Measurements from ENCODE around the gene TXNRD1.
"Not testable (repeated sequence)": the region's sequence is repeated elsewhere in the genome, so short reads cannot be mapped to it uniquely, and the experiment has no call there.

Gene TXNRD1

DNA sequence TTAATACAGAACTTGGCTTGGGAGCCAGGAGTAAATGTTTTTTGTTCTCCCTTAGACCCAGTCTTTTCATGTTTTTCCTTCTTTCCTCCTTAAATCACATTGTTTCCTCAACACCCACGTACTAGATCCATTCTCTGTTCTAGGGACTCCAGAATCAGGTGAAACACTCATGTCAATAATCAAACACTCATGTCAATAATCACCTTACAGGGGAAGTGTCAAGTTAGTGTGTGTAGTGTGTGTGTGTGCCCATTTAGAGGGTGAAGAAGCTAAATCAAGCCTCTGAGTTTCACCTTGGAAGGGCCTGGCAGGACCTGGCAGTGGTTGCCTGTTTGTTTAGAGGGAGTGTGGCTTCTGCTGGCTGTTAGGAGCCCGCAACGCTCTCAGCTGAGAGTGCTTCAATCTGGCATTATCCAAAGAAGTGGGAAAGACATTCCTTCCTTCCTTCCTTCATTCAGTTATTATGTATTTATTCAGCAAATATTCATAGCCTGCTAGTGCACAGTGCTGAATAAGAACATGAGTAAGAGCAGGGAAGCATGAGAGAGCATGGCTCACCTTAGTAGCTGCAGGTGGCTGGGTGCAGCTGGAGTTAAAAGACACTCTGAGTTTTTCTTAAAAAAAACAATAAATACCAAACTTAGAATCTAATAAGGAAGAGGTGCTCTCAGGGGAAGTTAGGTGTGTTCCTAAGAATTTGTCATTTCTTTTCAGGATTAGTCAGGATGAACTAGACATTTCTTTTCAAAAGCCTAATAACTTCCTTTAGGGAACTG lies 70.3 kb downstream of the TXNRD1 start:
- DNase-seq, result peak; percentile 34

DNA sequence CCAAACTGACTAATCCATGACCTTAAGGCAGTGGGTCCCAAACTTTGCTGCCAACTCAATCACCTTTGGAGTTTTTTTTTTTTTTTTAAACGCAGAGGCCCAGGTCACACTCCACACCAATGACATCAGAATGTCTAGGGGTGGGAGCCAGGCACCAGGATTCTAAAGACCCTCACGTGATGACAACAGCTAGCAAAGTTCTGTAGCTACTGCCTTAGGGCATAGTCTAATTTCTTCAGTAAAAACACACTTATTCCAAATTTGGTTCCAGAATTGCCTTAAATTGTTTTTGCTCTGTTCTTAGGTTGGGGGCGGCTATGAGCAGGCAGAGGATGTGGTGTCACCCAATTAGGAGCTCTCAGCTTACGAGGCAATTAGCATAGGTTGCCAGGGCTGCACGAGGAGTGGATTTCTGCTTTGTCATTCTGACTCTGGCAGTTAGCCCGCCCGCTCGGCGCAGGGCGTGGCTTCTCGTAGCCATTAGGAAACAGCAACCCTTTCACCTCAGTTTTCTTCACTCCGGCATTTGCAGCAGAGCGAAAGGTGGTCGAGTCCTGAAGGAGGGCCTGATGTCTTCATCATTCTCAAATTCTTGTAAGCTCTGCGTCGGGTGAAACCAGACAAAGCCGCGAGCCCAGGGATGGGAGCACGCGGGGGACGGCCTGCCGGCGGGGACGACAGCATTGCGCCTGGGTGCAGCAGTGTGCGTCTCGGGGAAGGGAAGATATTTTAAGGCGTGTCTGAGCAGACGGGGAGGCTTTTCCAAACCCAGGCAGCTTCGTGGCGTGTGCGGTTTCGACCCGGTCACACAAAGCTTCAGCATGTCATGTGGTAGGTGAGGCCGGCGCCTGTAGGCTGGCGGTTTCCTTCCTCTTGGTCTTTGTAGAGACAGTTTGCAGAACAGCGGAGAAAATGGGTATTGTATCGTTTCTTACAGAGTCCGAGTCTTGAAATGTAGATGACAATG lies 71.2 kb downstream of the TXNRD1 start:
- peak; percentile 94 for DNase-seq

DNA sequence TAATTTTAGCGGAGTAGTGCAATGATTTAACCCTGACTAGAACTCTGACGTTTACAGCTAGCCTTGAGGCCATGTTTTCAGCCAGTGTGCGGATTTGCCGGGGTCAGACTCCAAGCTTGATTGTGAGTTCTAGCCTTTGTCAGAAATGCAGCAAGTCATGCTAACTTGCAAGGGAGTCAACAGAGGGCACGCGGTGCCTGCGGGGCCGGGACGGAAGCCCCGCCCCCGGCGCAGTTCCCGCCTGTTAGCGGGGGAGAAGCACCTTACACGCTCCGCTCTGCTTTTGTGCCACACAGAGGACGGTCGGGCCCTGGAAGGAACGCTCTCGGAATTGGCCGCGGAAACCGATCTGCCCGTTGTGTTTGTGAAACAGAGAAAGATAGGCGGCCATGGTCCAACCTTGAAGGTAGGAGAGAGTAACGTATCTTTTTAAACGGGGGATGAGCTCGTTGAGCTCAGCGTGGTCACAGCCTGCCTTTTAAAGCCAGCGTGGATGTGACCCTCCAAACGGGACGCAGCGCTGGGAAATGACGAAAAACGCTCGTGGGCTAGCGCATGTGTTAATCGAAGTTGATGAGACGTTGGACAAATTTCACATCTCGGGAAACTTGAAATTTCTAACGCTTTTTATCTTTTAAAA lies 73.2 kb downstream of the TXNRD1 start:
- DNase-seq, result peak; percentile 69

DNA sequence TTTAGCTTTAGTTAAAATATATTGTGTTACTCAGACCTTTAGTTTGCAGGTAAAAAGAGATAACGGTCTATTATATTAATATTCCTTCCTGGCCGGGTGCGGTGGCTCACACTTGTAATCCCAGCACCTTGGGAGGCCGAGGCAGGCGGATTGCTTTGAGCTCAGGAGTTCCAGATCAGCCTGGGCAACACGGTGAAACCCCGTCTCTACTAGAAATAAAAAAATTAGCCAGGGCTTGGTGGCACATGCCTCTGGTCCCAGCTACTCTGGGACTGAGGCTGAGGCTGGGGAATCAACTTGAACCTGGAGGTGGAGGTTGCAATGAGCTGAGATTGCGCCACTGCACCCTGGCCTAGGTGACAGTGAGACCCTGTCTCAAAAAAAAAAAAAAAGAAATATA lies 74.7 kb downstream of the TXNRD1 start:
- no peak for DNase-seq

DNA sequence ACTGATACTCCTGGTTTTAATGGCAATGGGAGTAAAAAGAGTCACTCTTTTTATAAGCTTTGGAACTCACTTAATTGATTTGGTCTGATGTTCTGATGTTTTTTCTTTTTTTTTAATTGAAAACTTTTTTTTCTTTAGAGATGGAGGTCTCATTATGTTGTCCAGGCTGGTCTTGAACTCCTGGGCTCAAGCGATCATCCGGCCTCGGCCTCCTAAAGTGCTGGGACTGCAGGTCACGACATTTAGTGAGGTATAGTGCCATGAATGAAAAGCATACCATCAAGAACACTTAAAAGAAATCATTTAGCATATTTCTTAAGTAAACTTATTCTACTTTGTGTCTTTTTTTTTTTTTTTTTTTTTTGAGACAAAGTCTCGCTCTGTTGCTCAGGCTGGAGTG lies 75.3 kb downstream of the TXNRD1 start:
- DNase-seq, result no peak

DNA sequence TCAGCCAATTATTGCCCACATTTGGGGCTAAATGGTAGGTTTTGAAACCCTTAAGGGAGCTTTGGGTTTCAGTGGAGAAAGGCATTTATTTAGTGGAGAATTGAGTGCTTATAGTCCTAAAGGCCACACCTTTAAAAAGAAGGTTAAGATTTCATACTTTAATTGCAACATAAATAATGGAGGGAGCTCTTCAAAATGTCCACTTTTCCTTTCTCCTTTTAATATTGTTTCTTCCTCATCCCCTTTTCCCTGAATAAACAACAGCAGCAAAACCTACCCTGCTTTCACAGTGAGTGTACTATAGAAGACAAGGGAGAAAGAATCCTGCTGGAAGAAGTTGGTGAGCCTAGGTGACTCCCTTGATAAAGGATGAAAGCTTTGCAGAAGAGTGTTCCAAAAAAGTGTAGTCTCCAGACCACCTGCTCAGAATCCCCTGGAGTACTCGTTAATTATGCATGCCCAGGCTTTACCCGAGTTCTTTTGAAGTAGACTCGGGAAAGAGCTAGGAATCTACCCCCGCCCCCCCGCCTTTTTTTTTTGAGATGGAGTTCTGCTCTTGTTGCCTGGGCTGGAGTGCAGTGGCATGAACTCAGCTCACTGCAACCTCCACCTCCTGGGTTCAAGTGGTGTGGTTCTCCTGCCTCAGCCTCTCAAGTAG lies 76.4 kb downstream of the TXNRD1 start:
- DNase-seq, result no peak

DNA sequence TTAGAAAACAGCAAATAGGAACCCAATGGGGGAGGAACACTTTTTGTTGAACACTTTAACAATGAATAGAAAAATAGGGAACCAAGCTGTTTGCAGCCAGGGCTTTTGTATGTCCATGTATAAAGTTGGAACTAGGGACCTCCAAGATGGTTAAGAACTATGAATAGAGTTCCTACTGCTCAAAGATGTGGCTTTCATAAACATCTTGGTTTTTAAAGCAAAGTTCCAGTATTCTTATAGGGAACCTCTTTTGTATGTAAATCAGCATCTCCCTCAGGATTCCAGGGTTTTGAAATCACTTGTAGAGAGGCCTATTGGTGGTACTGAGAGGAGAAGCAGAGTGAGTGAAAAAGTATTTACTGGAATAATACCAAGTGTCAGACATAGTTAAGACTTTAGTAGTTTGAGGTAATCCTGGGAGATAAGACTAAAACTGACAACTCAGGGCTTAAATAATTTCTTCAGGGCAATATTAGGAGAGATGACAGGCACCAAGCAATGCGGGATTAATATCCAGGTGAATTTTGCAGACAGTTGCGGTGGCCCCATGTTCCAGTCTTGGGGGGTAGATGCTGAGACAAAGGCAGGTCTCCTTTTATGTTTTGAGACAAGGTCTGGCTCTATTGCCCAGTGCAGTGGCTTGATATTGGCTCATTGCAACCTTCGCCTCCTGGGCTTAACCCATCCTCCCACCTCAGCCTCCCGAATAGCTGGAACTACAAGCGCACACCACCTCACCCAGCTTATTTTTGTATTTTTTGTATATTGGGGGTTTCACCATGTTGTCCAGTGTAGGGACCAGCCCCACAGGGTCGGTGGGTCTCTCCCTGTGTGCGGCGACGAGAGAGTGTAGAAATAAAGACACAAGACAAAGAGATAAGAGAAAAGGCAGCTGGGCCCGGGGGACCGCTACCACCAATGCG lies 77.6 kb downstream of the TXNRD1 start:
- DNase-seq, result no peak

DNA sequence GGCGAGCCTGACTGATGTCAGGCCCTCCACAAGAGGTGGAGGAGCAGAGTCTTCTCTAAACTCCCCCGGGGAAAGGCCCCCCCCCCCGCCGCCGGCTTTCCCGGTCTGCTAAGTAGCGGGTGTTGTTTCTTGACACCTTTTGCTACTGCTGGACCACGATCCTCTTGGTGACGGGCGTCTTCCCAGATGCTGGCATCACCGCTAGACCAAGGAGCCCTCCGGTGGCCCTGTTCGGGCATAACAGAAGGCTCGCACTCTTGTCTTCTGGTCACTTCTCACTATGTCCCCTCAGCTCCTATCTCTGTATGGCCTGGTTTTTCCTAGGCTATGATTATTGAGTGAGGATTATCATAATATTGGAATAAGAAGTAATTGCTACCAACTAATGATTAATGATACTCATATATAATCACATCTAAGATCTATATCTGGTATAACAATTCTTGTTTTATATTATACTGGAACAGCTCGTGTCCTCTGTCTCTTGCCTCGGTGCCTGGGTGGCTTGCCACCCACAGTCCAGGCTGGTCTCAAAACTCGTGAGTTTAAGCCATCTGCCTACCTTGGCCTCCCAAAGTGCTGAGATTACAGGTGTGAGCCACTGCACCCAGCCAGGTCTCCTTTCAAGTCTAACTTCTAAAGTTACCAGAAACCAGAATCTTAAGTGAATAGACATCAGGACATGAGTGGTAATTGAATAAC lies 78.7 kb downstream of the TXNRD1 start:
- DNase-seq, result not testable (repeated sequence)

DNA sequence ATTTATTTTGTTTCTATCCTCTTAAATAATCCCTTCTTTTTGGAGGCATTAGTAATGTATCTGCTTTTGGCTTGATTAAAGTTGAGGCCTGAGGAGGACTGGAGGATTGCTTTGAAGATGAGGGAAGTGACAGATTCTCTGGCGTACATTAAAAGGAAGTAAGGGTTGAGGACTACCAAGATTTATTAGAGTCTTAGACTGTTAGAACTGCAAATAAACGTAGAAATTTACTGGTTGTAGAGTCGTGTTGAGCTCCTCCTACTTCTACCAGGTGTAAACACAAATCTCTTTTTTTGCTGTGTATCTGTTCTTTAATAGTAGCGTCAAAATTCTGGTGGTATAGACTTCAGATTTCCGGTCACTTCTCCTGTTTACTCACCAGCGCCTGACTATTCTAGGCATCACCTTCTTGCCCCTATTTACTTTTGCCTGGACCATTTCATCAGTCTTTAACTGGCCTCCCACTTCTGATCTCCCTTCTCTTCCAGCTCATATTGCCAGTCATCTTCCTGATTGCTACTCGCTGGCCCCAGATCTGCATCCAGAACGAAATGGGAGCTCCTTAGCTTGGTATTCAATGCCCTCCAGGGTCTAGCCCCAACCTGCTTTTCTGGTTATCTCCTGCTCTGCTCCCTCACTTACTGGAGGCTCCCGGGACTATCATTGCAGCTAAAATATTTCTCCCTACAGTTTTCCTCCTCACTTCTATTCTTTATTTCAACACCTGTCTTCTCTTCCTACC lies 79.5 kb downstream of the TXNRD1 start:
- DNase-seq, result no peak

DNA sequence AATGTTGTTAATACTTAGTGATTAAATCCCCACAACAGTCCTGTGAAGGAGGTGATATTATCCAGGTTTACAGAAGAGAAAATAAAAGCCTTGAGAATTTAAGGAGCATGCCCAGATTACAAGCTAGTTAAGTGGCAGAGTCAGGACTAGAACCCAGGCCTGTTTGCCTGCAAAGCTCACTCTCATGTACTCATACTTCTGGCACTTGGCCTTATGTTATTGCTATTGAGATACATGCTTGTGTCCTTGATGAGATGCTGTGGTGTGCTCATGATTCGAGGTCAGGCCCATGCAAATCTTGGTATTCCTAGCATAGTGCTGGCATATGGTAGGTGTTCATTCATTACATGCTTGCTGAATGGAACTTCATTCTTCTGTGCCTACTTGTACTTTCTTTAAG lies 80.4 kb downstream of the TXNRD1 start:
- DNase-seq, result no peak

DNA sequence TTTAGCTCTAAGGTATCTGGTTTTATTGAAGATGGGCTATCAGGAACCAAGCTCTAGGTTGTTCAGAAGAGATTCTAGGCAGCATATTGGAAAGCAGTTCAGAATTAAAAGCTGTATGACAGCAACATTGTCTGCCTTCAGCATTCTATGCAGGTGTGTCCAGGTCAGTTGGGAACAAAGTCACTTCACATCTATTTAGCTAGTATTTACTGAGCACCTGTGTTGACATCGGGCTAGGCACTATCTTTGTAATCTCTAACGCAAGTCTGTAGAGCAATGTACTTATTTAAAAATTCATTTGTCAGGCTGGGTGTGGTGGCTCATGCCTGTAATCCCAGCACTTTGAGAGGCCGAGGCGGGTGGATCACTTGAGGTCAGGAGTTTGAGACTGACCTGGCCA lies 81.1 kb downstream of the TXNRD1 start:
- no peak for DNase-seq

DNA sequence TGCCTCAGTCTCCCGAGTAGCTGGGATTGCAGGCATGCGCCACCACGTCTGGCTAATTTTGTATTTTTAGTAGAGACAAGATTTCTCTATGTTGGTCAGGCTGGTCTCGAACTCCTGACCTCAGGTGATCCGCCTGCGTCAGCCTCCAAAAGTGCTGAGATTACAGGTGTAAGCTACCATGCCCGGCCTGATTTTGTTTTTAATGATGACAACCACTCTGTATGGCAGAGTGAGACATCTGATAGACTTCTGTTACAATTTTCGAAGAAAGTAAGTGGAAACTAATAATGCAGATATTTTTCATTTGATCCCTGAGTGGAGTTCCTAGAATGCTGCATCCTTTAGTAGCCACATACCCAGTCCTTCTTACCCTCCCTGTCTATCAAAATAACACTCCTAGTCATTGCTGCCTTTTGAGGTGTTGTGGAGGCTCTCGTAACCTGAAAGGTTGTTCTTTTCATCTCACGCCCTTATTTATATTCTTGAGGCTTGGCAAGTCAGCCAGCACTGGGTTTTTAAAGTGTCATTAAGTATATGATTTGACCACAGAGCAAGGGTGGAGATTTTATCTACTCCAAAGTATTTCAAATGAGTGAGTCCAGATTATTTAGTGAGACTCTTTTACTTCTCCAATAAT lies 82.0 kb downstream of the TXNRD1 start:
- DNase-seq, result no peak

DNA sequence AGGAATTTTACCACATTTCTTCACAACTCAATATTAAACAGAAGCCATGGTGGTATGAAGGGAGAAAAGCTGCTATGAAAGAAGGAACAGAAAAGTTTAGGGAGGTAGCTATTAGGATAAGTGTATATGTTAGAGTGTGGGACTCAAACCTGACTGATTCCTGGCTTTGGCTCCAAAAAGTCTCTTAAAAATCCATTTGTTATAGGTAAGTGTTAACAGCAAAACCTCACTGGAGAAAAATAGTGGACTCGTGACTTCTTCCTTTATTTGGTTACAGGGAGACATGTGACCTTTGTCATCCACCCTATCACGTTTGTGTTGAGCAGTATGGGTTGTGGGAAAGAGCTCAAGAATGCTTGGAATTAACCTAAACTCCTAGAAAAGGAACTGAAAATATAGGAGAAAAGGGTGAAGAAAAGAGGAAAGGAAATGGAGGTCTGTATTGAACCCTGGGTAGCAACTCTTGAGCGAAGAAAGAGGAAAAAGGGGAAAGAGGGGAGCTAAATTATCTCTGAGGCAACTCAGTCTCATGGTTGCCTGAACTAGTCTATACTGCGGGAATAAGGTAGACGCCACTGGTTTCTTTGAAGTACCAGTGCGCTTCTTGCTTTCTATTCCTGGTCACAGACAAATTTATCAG lies 84.4 kb downstream of the TXNRD1 start:
- no peak for DNase-seq

DNA sequence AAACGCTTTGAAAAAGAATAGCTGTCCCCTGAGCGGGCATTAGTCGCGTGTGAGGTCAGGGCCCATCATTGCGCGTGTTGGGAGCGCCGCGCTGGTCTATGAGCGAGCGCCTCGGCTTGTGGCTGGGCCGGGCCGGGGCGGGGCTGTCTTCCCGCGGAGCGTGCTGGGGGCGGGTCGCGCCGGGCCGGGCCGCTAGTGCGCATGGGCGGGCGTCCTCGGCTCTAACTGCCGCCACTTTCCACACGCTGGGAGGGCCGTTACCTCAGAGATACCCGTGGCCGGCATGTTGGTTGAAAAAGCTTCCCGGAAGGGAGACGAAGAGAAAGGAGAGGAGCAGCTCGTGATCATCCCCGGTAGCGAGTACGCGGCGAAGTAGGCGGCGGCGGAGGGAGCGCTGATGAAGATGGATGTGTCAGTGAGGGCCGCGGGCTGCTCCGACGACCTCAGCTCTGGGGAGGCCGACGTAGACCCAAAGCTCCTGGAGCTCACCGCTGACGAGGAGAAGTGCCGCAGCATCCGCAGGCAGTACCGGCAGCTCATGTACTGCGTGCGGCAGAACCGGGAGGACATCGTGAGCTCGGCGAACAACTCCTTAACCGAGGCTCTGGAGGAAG lies 88.1 kb downstream of the TXNRD1 start, which contains the start of gene EID3:
Gene EID3 (plus strand): TSS at position 202 of the 614 bp plus-strand sequence. CDS start 196 bp downstream, at position 398.
- no peak for DNase-seq

DNA sequence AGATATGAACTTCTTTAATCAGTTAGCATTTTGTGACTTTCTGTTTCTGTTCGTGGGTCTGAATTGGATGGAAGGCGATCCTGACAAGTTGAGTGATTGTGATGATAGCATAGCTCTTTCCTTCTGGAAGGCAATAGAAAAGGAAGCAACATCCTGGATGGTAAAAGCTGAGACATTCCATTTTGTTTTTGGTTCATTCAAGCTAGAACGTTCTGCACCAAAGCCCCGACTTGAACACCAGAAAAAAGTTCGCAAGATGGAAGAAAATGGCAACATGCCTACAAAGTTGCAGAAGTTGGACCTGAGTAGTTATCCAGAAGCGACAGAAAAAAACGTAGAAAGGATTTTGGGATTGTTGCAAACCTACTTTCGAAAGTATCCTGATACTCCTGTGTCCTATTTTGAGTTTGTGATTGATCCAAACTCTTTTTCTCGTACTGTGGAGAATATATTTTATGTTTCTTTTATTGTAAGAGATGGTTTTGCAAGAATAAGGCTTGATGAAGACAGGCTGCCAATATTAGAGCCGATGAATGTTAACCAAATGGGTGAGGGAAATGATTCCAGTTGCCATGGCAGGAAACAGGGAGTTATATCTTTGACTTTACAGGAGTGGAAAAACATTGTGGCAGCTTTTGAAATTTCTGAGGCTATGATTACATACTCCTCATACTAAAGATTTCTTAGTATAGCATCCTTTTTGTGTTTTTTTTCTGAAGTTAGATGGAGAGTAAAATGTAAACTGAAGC lies 88.9 kb downstream of the TXNRD1 start:
- no peak for DNase-seq

DNA sequence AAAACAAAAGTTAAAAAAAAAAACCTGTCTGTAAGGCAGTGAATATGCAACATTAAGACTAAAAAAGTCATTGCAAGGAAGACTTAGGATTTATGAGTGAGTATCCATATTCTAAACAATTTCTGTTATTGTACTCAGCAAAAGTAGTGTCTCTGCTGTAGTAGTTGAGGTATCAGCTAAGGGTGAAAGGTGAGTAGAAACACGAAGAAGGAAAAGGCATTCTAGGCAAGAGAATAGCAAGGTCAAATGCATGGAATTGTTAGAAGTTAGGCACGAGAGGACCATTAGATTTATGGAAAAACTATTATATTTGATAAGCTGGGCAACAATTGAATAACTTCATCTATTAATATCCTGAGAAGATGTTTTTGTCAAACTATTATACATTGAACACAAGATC lies 89.8 kb downstream of the TXNRD1 start:
- DNase-seq, result no peak

DNA sequence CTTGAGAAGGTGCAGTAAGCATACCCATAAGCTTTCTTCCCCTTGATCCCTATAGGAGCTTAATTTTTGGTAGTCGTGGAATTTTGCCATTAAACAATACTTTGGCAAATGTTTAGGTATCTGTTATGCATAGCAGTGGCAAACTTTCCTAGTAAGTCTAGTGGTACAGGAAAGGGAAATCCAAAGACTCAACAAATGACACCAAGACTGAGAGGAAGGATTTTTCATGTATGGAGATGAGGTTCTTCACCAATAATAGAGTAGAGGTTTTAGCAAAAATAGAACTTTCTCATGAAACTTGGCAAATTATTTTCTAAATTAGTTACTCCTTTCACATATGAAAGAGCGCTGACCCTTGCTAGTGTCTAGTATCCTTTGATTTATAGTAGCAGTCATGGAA lies 90.8 kb downstream of the TXNRD1 start:
- DNase-seq, result no peak

Data from SHP77 treated with DMSO at 0.1 percent for 48 hours (cell line).